Progenitor cell of endocrine pancreas (in vitro differentiated cells): ENCODE data around the gene LTBP1. TPM values are rescaled to one million over a fixed set of nuclear protein-coding genes. Genes with fewer than 3 reads are reported as not detected.

Experiments used
- DNase-seq: peaks from one replicate; pipeline ENCODE4 v3.0.0; 2021; ENCODE audit warnings: low spot score; ENCODE audit not compliant: unreplicated experiment
- H3K27ac Mint-ChIP-seq: 2 replicates; pipeline ENCODE4 v1.8.0; 2021; ENCODE audit warnings: mild to moderate bottlenecking, moderate library complexity, mixed read lengths
- H3K27me3 Mint-ChIP-seq: 2 replicates; pipeline ENCODE4 v1.8.0; 2021; ENCODE audit warnings: mixed read lengths
- H3K36me3 Mint-ChIP-seq: 2 replicates; pipeline ENCODE4 v1.8.0; 2022; ENCODE audit warnings: mixed read lengths; ENCODE audit not compliant: insufficient read depth
- H3K4me1 Mint-ChIP-seq: 2 replicates; pipeline ENCODE4 v1.8.0; 2021; ENCODE audit warnings: low read depth, mixed read lengths
- H3K4me3 Mint-ChIP-seq: 2 replicates; pipeline ENCODE4 v1.8.0; 2021; ENCODE audit warnings: low read depth, mild to moderate bottlenecking, moderate library complexity, mixed read lengths
- H3K9me3 Mint-ChIP-seq: 2 replicates; pipeline ENCODE4 v1.8.0; 2021; ENCODE audit warnings: low read depth, mixed read lengths
- CTCF ChIP-seq: fragments of 200-600 bp; sonication (generic); IDR thresholded peaks from one replicate; pipeline ENCODE4 v1.5.0; 2021; ENCODE audit warnings: antibody characterized with exemption, mild to moderate bottlenecking; ENCODE audit not compliant: unreplicated experiment
- total RNA-seq: library from RNA; stranded (reverse); gene quantifications from 2 replicates; pipeline ENCODE4 v1.2.1, GENCODE V29; 2021

Gene LTBP1
- total RNA-seq, 1 donor from 2014 or later = 63.0 TPM

GRCh38 chr2:33334083-33334482 lies 387.3 kb downstream of the LTBP1 start:
- DNase-seq = no peak
- no peak overlapping the region for H3K4me3 Mint-ChIP-seq
- H3K27ac Mint-ChIP-seq = no peak overlapping the region
- no peak for TF ChIP-seq CTCF
- no peaks in the 10 kb centered on the region for H3K4me1 Mint-ChIP-seq
- no peaks in the 10 kb centered on the region for H3K27me3 Mint-ChIP-seq
- H3K9me3 Mint-ChIP-seq = peaks cover 2% of the 10 kb centered on the region
- peaks cover 5% of the 10 kb centered on the region for H3K36me3 Mint-ChIP-seq

GRCh38 chr2:33335516-33335915 lies 388.8 kb downstream of the LTBP1 start:
- DNase-seq = no peak
- no peak for TF ChIP-seq CTCF
- Mint-ChIP-seq H3K36me3 (peaks cover 6% of the 10 kb centered on the region), H3K4me1 (no peaks in the 10 kb centered on the region), H3K9me3 (no peaks in the 10 kb centered on the region), H3K27ac (no peak overlapping the region), H3K27me3 (no peaks in the 10 kb centered on the region), H3K4me3 (no peak overlapping the region)

- Mint-ChIP-seq H3K9me3 (no peaks in the 10 kb centered on the region), H3K4me1 (peaks cover 1% of the 10 kb centered on the region), H3K36me3 (peaks cover 6% of the 10 kb centered on the region), H3K27ac (no peak overlapping the region), H3K27me3 (no peaks in the 10 kb centered on the region), H3K4me3 (no peak overlapping the region)
- DNase-seq = no peak
- no peak for TF ChIP-seq CTCF
Observed at GRCh38 chr2:33336036-33336625, 389.4 kb downstream of the LTBP1 start.

- no peak for TF ChIP-seq CTCF
Observed at GRCh38 chr2:33337385-33337960, 390.7 kb downstream of the LTBP1 start.

GRCh38 chr2:33337981-33338380 lies 391.2 kb downstream of the LTBP1 start:
- H3K36me3 Mint-ChIP-seq = peaks cover 9% of the 10 kb centered on the region
- H3K27ac Mint-ChIP-seq = no peak overlapping the region
- TF ChIP-seq CTCF = no peak
- no peak for DNase-seq
- no peak overlapping the region for H3K4me3 Mint-ChIP-seq
- H3K27me3 Mint-ChIP-seq = no peaks in the 10 kb centered on the region
- peaks cover 8% of the 10 kb centered on the region for H3K4me1 Mint-ChIP-seq
- H3K9me3 Mint-ChIP-seq = no peaks in the 10 kb centered on the region

More at GRCh38 chr2:33337385-33337960, 390.7 kb downstream of the LTBP1 start:
- H3K4me3 Mint-ChIP-seq = no peak overlapping the region
- DNase-seq = no peak
- peaks cover 4% of the 10 kb centered on the region for H3K4me1 Mint-ChIP-seq
- no peaks in the 10 kb centered on the region for H3K9me3 Mint-ChIP-seq
- H3K27me3 Mint-ChIP-seq = no peaks in the 10 kb centered on the region
- H3K27ac Mint-ChIP-seq = no peak overlapping the region
- H3K36me3 Mint-ChIP-seq = peaks cover 6% of the 10 kb centered on the region
